ENCODE data around the gene TMEM221. TPM values are rescaled to one million over a fixed set of nuclear protein-coding genes. Genes with fewer than 3 reads are reported as not detected.

TMEM221 gene
- total and polyA plus RNA-seq, 10 donors: 0.03 to 0.20 TPM; not detected in 8

DNA sequence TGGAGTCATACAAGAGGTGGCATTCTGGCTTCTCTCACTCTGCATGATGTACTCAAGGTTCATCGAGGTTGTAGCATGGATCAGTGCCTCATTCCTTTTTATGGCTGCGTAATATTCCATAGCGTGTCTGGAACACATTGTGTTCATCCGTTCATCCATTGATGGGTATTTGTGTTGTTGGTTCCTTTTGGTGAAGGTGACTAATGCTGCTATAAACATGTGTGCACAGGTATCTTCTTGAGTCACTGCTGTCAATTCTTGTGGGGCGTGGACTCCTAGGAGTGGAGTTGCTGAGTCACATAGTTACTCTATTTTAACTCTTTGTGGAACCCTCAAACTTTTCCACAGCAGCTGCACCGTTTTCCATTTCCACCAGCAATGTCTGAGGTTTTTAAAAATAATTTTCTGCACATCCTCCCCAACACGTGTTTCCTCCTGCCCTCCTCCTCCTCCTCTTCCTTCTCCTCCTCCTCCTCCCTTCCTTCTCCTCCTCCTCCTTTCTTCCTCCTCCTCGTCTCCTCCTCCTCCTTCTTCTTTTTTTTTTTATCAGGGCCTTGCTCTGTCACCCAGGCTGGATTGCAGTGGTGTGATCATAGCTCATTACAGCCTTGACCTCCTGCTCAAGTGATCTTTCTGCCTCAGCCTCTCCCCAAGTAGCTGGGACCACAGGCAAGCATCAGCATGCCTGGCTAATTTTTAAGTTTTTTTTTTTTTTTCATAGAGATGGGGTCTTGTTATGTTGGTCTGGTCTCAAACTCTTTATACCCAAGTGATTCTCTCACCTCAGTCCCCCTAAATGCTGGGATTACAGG lies 2.0 kb upstream of the TMEM221 start:
- no peak for DNase-seq
- H3K4me1 ChIP-seq: peaks cover 0 to 32% (median 16%) of the 10 kb centered on the region in 6 donors
- peaks cover 0 to 82% (median 37%) of the 10 kb centered on the region in 7 donors for H3K27me3 ChIP-seq (replicated peaks in 1 of 7)
- intact Hi-C loops (cut with DNase I; ENCODE audit: low total_unique reads): no loop called here
- H3K36me3 ChIP-seq: no peaks in the 10 kb centered on the region
- H3K27ac ChIP-seq: no peak overlapping the region
- WGBS, 5 donors: 45 to 50% (median 48%) methylated on average over 8 of the region's 8 CpGs
- H3K9me3 ChIP-seq: no peaks in the 10 kb centered on the region
- TF ChIP-seq POLR2A (IDR thresholded peaks at IDR 0.05) (no peak), POLR2AphosphoS5 (IDR thresholded peaks at IDR 0.05) (no peak)
- TF ChIP-seq, protein P1, sequence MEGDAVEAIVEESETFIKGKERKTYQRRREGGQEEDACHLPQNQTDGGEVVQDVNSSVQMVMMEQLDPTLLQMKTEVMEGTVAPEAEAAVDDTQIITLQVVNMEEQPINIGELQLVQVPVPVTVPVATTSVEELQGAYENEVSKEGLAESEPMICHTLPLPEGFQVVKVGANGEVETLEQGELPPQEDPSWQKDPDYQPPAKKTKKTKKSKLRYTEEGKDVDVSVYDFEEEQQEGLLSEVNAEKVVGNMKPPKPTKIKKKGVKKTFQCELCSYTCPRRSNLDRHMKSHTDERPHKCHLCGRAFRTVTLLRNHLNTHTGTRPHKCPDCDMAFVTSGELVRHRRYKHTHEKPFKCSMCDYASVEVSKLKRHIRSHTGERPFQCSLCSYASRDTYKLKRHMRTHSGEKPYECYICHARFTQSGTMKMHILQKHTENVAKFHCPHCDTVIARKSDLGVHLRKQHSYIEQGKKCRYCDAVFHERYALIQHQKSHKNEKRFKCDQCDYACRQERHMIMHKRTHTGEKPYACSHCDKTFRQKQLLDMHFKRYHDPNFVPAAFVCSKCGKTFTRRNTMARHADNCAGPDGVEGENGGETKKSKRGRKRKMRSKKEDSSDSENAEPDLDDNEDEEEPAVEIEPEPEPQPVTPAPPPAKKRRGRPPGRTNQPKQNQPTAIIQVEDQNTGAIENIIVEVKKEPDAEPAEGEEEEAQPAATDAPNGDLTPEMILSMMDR (IDR thresholded peaks at IDR 0.05 in 8 of 11, conservative IDR thresholded peaks at IDR 0.05 in 3 of 11): no peak
- no peak overlapping the region for H3K4me3 ChIP-seq

DNA sequence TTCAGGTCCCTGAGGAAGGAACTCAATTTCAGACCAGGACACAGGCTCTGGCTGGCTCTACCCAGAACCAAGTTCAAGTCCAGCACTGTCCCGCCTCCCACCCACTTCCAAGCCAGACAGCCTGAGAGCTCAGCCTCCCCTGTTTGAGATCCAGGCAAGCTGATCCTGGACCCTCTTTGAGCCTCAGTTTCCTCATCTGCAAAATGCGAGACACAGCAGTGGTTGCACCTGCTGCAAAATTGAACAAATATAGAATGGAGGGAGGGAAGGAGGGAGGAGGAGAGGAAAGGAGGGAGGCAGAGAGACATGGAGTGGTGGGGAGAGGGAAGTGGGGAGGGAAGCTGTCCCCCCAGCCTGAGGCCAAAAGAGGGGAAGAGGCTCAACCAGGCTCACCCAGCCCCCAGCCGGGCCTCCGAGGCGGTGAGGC lies 751 bp downstream of the TMEM221 start:
- WGBS, 5 donors: 31 to 37% (median 33%) methylated on average over 5 of the region's 5 CpGs
- Histone ChIP-seq H3K27ac (no peak overlapping the region), H3K9me3 (no peaks in the 10 kb centered on the region), H3K4me3 (peak overlapping the region in 3 of 8 donors; percentile 28 to 66 (median 52)), H3K4me1 (peaks cover 0 to 20% (median 11%) of the 10 kb centered on the region in 6 donors), H3K27me3 (replicated peaks in 1 of 7) (peaks cover 0 to 55% (median 19%) of the 10 kb centered on the region in 7 donors), H3K36me3 (no peaks in the 10 kb centered on the region)
- TF ChIP-seq POLR2A (IDR thresholded peaks at IDR 0.05) (no peak), POLR2AphosphoS5 (IDR thresholded peaks at IDR 0.05) (no peak)
- TF ChIP-seq, protein P1 (IDR thresholded peaks at IDR 0.05 in 8 of 11, conservative IDR thresholded peaks at IDR 0.05 in 3 of 11): no peak
- DNase-seq: no peak
- intact Hi-C loops (cut with DNase I; ENCODE audit: low total_unique reads): no loop called here

DNA sequence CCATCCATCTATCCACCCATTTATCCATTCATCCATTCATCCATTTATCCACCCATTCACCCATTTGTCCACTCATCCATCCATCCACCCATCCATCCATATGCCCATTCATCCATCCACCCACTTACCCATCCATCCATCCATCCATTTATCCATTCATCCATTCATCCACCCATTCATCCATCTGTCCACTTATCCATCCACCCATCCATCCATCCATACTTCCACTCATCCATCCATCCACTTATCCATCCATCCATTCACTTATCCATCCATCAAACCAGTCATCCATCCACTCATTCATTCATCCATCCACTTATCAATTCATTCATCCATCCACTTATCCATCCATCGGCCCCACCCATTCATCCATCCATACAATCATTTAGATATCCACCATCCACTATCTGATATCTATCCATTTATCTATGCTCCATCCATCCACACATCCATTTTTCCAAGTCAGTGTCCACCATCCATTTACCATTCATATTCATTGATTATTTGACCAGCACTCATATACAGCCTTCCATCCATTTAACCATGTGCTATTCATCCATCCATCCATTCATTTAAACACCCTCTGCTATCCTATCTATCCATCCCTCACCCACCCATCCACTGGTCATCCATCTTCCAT lies 2.8 kb downstream of the TMEM221 start:
- peaks cover 0 to 20% (median 11%) of the 10 kb centered on the region in 6 donors for H3K4me1 ChIP-seq
- peaks cover 0 to 34% (median 19%) of the 10 kb centered on the region in 7 donors for H3K27me3 ChIP-seq (replicated peaks in 1 of 7)
- no peaks in the 10 kb centered on the region for H3K36me3 ChIP-seq
- no peak overlapping the region for H3K4me3 ChIP-seq
- no peak for DNase-seq
- TF ChIP-seq POLR2AphosphoS5 (IDR thresholded peaks at IDR 0.05) (no peak), POLR2A (IDR thresholded peaks at IDR 0.05) (no peak)
- TF ChIP-seq, protein P1 (IDR thresholded peaks at IDR 0.05 in 8 of 11, conservative IDR thresholded peaks at IDR 0.05 in 3 of 11): no peak
- H3K27ac ChIP-seq: no peak overlapping the region
- intact Hi-C loops (cut with DNase I; ENCODE audit: low total_unique reads): no loop called here
- H3K9me3 ChIP-seq: peaks cover 0 to 5% (median 2%) of the 10 kb centered on the region in 8 donors
- 92 to 100% (median 96%) methylated on average over 1 of the region's 1 CpG for WGBS, 5 donors

Data from spleen (tissue), 11 donors.